Mesenchymal stem cell (in vitro differentiated cells and primary cell): Measurements from ENCODE around the gene DNM1L.

Source experiments
- DNase-seq: peaks from one replicate; pipeline ENCODE4 v3.0.0-alpha.2; 2013
- H2AFZ ChIP-seq: one replicate; pipeline ENCODE4 v1.6.1; 2013; ENCODE audit warnings: low read depth, mild to moderate bottlenecking, control low read depth, inconsistent platforms, low read length, moderate library complexity
- H2AK5ac ChIP-seq: 2 replicates; pipeline ENCODE4 v1.6.1; 2013; ENCODE audit warnings: low read length, moderate library complexity, mild to moderate bottlenecking, inconsistent platforms; ENCODE audit not compliant: severe bottlenecking
- H2BK120ac ChIP-seq: one replicate; pipeline ENCODE4 v1.6.1; 2013; ENCODE audit warnings: low read depth, mild to moderate bottlenecking, inconsistent platforms, low read length, moderate library complexity
- H2BK12ac ChIP-seq, 2 experiments: one replicate each; pipeline ENCODE4 v1.6.1; 2013; ENCODE audit warnings: inconsistent platforms in 2 of 2, low read length in 2 of 2, mild to moderate bottlenecking in 2 of 2, moderate library complexity in 2 of 2, control low read depth in 1 of 2
- H2BK15ac ChIP-seq: one replicate; pipeline ENCODE4 v1.6.1; 2013; ENCODE audit warnings: mild to moderate bottlenecking, low read depth, inconsistent platforms; ENCODE audit not compliant: poor library complexity, severe bottlenecking
- H2BK5ac ChIP-seq: 2 replicates; pipeline ENCODE4 v1.6.1; 2013; ENCODE audit warnings: low read depth, mild to moderate bottlenecking, low read length, control low read depth, inconsistent platforms; ENCODE audit not compliant: poor library complexity, severe bottlenecking
- H3K14ac ChIP-seq, 2 experiments: one replicate each; pipeline ENCODE4 v1.6.1; 2013; ENCODE audit warnings: inconsistent platforms in 2 of 2, low read length in 2 of 2, control low read depth in 1 of 2, mild to moderate bottlenecking in 1 of 2, moderate library complexity in 1 of 2
- H3K18ac ChIP-seq, 2 experiments: one replicate each; pipeline ENCODE4 v1.6.1; 2013; ENCODE audit warnings: inconsistent platforms in 2 of 2, low read length in 2 of 2, control low read depth in 1 of 2, low read depth in 1 of 2, mild to moderate bottlenecking in 1 of 2
- H3K23ac ChIP-seq, 2 experiments: one replicate each; pipeline ENCODE4 v1.6.1; 2013; ENCODE audit warnings: inconsistent platforms in 2 of 2, low read length in 2 of 2, mild to moderate bottlenecking in 2 of 2, moderate library complexity in 2 of 2, control low read depth in 1 of 2
- H3K27ac ChIP-seq: 2 replicates; pipeline ENCODE4 v1.5.1; 2013; ENCODE audit warnings: mild to moderate bottlenecking, moderate library complexity, low read length, control low read depth, inconsistent platforms; ENCODE audit not compliant: poor library complexity, severe bottlenecking
- H3K27me3 ChIP-seq, 2 experiments: 2 replicates each; pipeline versions ENCODE4 v1.6.1 to v1.7.0; 2013; ENCODE audit warnings: low read length in 2 of 2, mild to moderate bottlenecking in 2 of 2, moderate library complexity in 2 of 2, control low read depth in 1 of 2, inconsistent platforms in 1 of 2; ENCODE audit not compliant: control insufficient read depth in 1 of 2, insufficient read depth in 1 of 2
- H3K36me3 ChIP-seq, 2 experiments: 2 replicates each; pipeline versions ENCODE4 v1.6.1 to v1.7.0; 2013; ENCODE audit warnings: low read length in 2 of 2, control low read depth in 1 of 2, inconsistent platforms in 1 of 2, low read depth in 1 of 2, mild to moderate bottlenecking in 1 of 2; ENCODE audit not compliant: insufficient read depth in 2 of 2, control insufficient read depth in 1 of 2
- H3K4ac ChIP-seq, 2 experiments: one replicate each; pipeline ENCODE4 v1.6.1; 2013; ENCODE audit warnings: inconsistent platforms in 2 of 2, low read length in 2 of 2, mild to moderate bottlenecking in 2 of 2, moderate library complexity in 2 of 2, control low read depth in 1 of 2, low read depth in 1 of 2
- H3K4me1 ChIP-seq: 2 replicates; pipeline ENCODE4 v1.6.1; 2013; ENCODE audit warnings: low read depth, low read length, control low read depth; ENCODE audit not compliant: control insufficient read depth, insufficient read depth
- H3K4me2 ChIP-seq: 2 replicates; pipeline ENCODE4 v1.6.1; 2013; ENCODE audit warnings: low read length, mild to moderate bottlenecking, inconsistent platforms; ENCODE audit not compliant: poor library complexity, severe bottlenecking
- H3K4me3 ChIP-seq, 2 experiments: 2 replicates each; pipeline versions ENCODE4 v1.5.1 to v1.7.0; 2013; ENCODE audit warnings: low read length in 2 of 2, mild to moderate bottlenecking in 2 of 2, control low read depth in 1 of 2, low read depth in 1 of 2; ENCODE audit not compliant: insufficient read depth in 1 of 2
- H3K79me1 ChIP-seq: replicated peaks from 2 replicates; pipeline ENCODE4 v1.6.1; 2013; ENCODE audit warnings: mild to moderate bottlenecking, control low read depth, low read length, inconsistent platforms; ENCODE audit not compliant: poor library complexity, severe bottlenecking
- H3K9ac ChIP-seq: 2 replicates; pipeline ENCODE4 v1.7.0; 2013; ENCODE audit warnings: mild to moderate bottlenecking, low read length, moderate library complexity
- H3K9me3 ChIP-seq: 2 replicates; pipeline ENCODE4 v1.7.0; 2013; ENCODE audit warnings: mild to moderate bottlenecking, low read length; ENCODE audit not compliant: control insufficient read depth
- H4K8ac ChIP-seq: one replicate; pipeline ENCODE4 v1.6.1; 2013; ENCODE audit warnings: inconsistent platforms, mild to moderate bottlenecking, low read length, moderate library complexity
- H4K91ac ChIP-seq: one replicate; pipeline ENCODE4 v1.6.1; 2013; ENCODE audit warnings: mild to moderate bottlenecking, low read length, inconsistent platforms
- WGBS: methylation state at CpG from one replicate; pipeline ENCODE4 v1.1.7; 2013; ENCODE audit warnings: mixed read lengths; 5-methylcytosine and 5-hydroxymethylcytosine counted together

Gene DNM1L

GRCh38 chr12:32776258-32776657, 97.2 kb downstream of the DNM1L start:
- H3K4me2 ChIP-seq, result no peak overlapping the region
- no peak overlapping the region for H3K23ac ChIP-seq
- H2AFZ ChIP-seq, result no peak overlapping the region
- no peak for DNase-seq
- H3K4me1 ChIP-seq, result no peaks in the 10 kb centered on the region
- no peak overlapping the region for H2AK5ac ChIP-seq
- H3K4ac ChIP-seq, result no peak overlapping the region
- H4K91ac ChIP-seq, result no peak overlapping the region
- H3K79me1 ChIP-seq, result no peaks in the 10 kb centered on the region
- no peak overlapping the region for H3K18ac ChIP-seq
- no peak overlapping the region for H2BK5ac ChIP-seq
- no peaks in the 10 kb centered on the region for H3K36me3 ChIP-seq
- H3K9ac ChIP-seq, result no peak overlapping the region
- no peak overlapping the region for H2BK12ac ChIP-seq
- no peaks in the 10 kb centered on the region for H3K9me3 ChIP-seq
- no peak overlapping the region for H4K8ac ChIP-seq
- H3K27ac ChIP-seq, result no peak overlapping the region
- no peak overlapping the region for H3K14ac ChIP-seq
- H3K4me3 ChIP-seq, result no peak overlapping the region
- 76% methylated on average over 3 of the region's 4 CpGs for WGBS
- H3K27me3 ChIP-seq, result peaks cover 0 to 27% of the 10 kb centered on the region in 2 experiments
- H2BK120ac ChIP-seq, result no peak overlapping the region
- H2BK15ac ChIP-seq, result no peak overlapping the region

- WGBS, result 81% methylated on average over 5 of the region's 5 CpGs
- H3K4ac ChIP-seq, result no peak overlapping the region
- H3K36me3 ChIP-seq, result no peaks in the 10 kb centered on the region
- H3K9ac ChIP-seq, result no peak overlapping the region
- H3K4me3 ChIP-seq, result no peak overlapping the region
- no peak overlapping the region for H2BK15ac ChIP-seq
- no peak for DNase-seq
- no peak overlapping the region for H4K8ac ChIP-seq
- no peak overlapping the region for H2BK5ac ChIP-seq
- H2BK12ac ChIP-seq, result no peak overlapping the region
- H3K27ac ChIP-seq, result no peak overlapping the region
- H3K4me1 ChIP-seq, result no peaks in the 10 kb centered on the region
- peaks cover 0 to 27% of the 10 kb centered on the region in 2 experiments for H3K27me3 ChIP-seq
- H2AK5ac ChIP-seq, result no peak overlapping the region
- H2BK120ac ChIP-seq, result no peak overlapping the region
- no peak overlapping the region for H3K18ac ChIP-seq
- H3K23ac ChIP-seq, result no peak overlapping the region
- no peak overlapping the region for H3K4me2 ChIP-seq
- no peak overlapping the region for H2AFZ ChIP-seq
- no peak overlapping the region for H3K14ac ChIP-seq
- no peaks in the 10 kb centered on the region for H3K9me3 ChIP-seq
- no peak overlapping the region for H4K91ac ChIP-seq
- H3K79me1 ChIP-seq, result no peaks in the 10 kb centered on the region
These were observed 98.1 kb downstream of the DNM1L start for GRCh38 chr12:32777159-32777558.

- H3K4me2 ChIP-seq, result no peak overlapping the region
- no peak overlapping the region for H2BK12ac ChIP-seq
- H4K91ac ChIP-seq, result no peak overlapping the region
- no peak overlapping the region for H4K8ac ChIP-seq
- H3K9ac ChIP-seq, result no peak overlapping the region
- no peak overlapping the region for H3K23ac ChIP-seq
- no peak for DNase-seq
- H2AK5ac ChIP-seq, result no peak overlapping the region
- H3K27me3 ChIP-seq, result peaks cover 0 to 25% of the 10 kb centered on the region in 2 experiments
- no peak overlapping the region for H2BK15ac ChIP-seq
- H3K79me1 ChIP-seq, result no peaks in the 10 kb centered on the region
- no peak overlapping the region for H3K14ac ChIP-seq
- H2AFZ ChIP-seq, result no peak overlapping the region
- H3K36me3 ChIP-seq, result no peaks in the 10 kb centered on the region
- no peak overlapping the region for H3K27ac ChIP-seq
- no peak overlapping the region for H2BK120ac ChIP-seq
- H3K4ac ChIP-seq, result no peak overlapping the region
- 85% methylated on average over 6 of the region's 6 CpGs for WGBS
- no peaks in the 10 kb centered on the region for H3K4me1 ChIP-seq
- no peak overlapping the region for H3K18ac ChIP-seq
- no peak overlapping the region for H3K4me3 ChIP-seq
- no peaks in the 10 kb centered on the region for H3K9me3 ChIP-seq
- H2BK5ac ChIP-seq, result no peak overlapping the region
These were observed 98.6 kb downstream of the DNM1L start for GRCh38 chr12:32777691-32778175.

- WGBS, result 100% methylated on average over 1 of the region's 1 CpG
These were observed 101.0 kb downstream of the DNM1L start for GRCh38 chr12:32780071-32780470.

More at GRCh38 chr12:32780071-32780470, 101.0 kb downstream of the DNM1L start:
- H3K18ac ChIP-seq, result no peak overlapping the region
- H2AFZ ChIP-seq, result no peak overlapping the region
- H3K79me1 ChIP-seq, result no peaks in the 10 kb centered on the region
- no peak for DNase-seq
- H3K23ac ChIP-seq, result no peak overlapping the region
- no peak overlapping the region for H4K8ac ChIP-seq
- H3K4me1 ChIP-seq, result no peaks in the 10 kb centered on the region
- H2BK120ac ChIP-seq, result no peak overlapping the region
- H3K14ac ChIP-seq, result no peak overlapping the region
- no peak overlapping the region for H2BK12ac ChIP-seq
- no peak overlapping the region for H3K4ac ChIP-seq
- H3K9ac ChIP-seq, result no peak overlapping the region
- no peak overlapping the region for H2BK15ac ChIP-seq
- H3K4me3 ChIP-seq, result no peak overlapping the region
- no peak overlapping the region for H3K4me2 ChIP-seq
- H3K36me3 ChIP-seq, result no peaks in the 10 kb centered on the region
- H2AK5ac ChIP-seq, result no peak overlapping the region
- no peak overlapping the region for H3K27ac ChIP-seq
- no peaks in the 10 kb centered on the region for H3K9me3 ChIP-seq
- peaks cover 0 to 13% of the 10 kb centered on the region in 2 experiments for H3K27me3 ChIP-seq
- H4K91ac ChIP-seq, result no peak overlapping the region
- H2BK5ac ChIP-seq, result no peak overlapping the region
